NCI-H460 (cell line): ENCODE results near the gene REEP5. TPM values are rescaled to one million over a fixed set of nuclear protein-coding genes. Genes with fewer than 3 reads are reported as not detected.

Experiments
- DNase-seq: peaks from one replicate; pipeline ENCODE4 v3.0.0-alpha.2; 2016; ENCODE audit warnings: low read depth; ENCODE audit errors: extremely low read depth
- total RNA-seq: library from RNA; depleted of rRNA; stranded (reverse); fragments of >200 nt; shearing (Covaris generic); gene quantifications from 2 replicates; pipeline ENCODE4 v1.2.3, GENCODE V29; 2014; rRNA removed

REEP5 gene
- total RNA-seq, 1 experiment from 2014 or later: 58.2 TPM

DNA sequence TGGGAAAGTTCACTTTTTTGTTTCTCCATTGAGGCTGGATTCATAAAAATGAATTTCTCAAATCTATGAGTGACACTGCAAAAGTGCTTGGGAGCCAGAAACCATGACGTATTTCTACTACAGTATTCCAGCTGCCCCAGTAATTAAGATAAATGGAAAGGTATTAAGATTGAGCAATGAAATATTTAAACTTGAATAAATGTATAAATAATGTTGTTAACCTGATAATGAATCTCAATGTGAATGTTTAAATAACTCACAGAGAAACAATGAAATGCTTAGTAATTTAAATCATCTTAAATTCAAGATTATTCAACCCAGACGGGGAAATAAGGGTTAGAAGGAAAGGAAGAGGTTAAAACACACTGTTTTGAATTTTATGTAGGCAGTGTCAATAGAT, 72.1 kb downstream of the REEP5 start:
- no peak for DNase-seq

DNA sequence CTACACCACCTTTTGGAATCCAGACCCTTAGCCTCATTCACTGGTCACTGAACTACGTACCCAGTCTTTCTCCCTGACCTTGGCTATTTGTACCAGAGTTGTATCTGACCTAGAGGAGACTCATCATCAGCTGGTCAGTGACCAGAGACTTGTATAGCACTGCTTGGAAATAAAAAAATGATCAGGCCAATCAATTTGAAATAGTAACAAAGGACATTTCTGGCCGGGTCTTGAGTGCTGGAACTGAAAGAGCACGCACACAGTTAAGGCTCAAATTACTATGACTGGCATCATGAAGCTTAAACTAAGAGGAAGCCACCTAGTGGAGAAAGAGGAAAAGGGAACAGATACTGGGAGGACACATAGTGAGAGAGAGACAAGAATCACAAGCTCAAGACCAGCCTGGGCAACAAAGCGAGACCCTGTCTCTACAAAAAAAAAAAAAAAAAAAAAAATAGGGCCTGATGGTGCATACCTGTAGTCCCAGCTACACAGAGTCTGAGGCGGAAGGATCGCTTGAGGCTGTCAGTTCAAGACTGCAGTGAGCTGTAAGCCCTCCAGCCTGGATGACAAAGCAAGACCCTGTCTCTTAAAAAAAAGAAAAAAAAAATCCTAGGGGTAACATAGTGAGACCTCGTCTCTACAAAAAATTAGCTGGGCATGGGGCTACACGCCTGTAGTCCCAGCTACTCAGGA, 73.8 kb downstream of the REEP5 start:
- peak; percentile 74 for DNase-seq

DNA sequence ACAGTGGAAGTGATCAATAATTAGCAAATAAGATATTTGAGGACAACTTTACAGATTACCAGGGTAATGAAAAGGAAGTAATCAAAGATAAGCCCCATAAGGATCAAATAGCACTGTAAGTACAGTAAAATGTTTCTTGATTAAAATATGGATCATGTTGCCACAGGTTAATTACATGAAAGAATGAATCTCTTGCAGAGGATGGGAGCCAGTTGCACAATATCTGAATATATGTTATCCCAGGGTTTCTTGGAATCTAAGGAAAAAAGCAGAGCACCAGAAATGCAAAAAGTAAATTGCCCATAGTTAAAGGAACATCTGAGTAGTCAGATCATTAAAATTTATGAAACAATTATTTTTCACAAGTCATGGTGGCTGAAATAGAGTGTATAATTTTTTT, 74.7 kb downstream of the REEP5 start:
- DNase-seq: no peak

DNA sequence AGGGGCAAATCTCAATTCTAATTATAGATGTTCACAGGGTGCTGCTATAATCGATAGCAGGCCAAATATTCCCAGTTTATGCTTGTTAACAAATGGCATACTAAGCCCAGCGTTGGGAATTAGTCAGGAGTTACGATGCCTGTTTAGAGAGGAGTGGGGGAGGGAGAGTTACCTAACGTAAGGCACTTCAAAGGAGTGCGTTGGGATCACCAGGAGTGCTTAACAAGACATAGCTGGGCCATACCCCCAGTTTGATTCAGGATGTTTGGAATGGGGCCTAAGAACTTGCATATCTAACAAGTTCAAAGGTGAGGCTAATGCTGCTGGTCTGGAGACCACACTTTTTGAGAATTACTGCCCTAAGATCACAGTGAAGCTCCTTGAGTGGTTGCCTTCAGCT, 75.5 kb downstream of the REEP5 start:
- no peak for DNase-seq

DNA sequence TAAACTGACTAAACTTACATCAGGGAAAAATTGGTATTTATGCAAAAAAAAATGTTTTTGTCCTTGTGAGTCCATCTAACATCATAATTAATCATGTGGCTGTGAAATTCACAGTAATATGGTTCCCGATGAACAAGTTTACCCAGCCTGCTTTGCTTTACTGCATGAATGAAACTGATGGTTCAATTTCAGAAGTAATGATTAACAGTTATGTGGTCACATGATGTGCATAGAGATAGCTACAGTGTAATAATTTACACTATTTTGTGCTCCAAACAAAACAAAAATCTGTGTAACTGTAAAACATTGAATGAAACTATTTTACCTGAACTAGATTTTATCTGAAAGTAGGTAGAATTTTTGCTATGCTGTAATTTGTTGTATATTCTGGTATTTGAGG, 77.5 kb downstream of the REEP5 start:
- DNase-seq: no peak

DNA sequence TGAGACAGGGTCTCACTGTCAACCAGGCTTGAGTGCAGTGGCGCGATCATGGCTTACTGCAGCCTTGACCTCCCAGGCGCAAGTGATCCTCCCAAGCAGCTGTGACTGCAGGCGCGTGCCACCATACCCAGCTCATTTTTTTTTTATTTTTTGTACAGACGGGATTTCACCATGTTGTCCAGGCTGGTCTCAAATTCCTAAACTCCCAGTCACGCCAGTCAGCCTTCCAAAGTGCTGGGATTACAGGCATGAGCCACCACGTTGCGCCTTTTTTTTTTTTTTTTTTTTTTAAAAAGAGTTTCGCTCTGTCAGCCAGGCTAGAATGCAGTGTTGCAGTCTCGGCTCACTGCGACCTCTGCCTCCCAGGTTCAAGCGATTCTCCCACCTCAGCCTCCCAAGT, 88.1 kb downstream of the REEP5 start:
- DNase-seq: no peak

DNA sequence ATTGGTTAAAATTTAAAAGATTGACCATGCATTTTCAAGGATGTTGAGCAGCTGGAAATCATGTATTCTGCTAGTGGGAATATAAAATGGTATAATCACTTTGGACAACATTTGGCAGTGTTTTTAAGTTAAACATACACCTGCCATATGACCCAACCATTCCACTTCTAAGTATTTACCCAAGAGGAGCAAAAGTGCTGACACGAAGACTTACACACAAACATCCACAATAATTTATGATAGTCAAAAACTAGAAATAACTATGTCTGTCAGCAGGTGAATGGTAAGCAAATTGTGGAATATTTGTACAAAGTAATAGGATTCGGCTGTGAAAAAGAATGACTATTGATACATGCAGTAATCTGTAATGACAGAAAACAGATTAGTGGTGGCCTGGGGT, 91.6 kb downstream of the REEP5 start:
- DNase-seq: no peak

Other genes starting within 250 kb of the REEP5 start
- gene APC, start 184.3 kb downstream of the REEP5 start, total RNA-seq: 16.8 and 20.2 TPM in 2 replicates
- 114 and 129 TPM in 2 replicates for gene SRP19, start 60.9 kb downstream of the REEP5 start, total RNA-seq
- gene DCP2, start 54.6 kb upstream of the REEP5 start, total RNA-seq: 36.6 and 45.1 TPM in 2 replicates